ENCODE results near the gene TEX35. TPM values are rescaled to one million over a fixed set of nuclear protein-coding genes. Genes with fewer than 3 reads are reported as not detected.
"Not testable (repeated sequence)": the region's sequence is repeated elsewhere in the genome, so short reads cannot be mapped to it uniquely, and the experiment has no call there.

TEX35 gene
- polyA plus RNA-seq, 12 donors = 0.08 to 0.50 (median 0.23) TPM; not detected in 7

DNA sequence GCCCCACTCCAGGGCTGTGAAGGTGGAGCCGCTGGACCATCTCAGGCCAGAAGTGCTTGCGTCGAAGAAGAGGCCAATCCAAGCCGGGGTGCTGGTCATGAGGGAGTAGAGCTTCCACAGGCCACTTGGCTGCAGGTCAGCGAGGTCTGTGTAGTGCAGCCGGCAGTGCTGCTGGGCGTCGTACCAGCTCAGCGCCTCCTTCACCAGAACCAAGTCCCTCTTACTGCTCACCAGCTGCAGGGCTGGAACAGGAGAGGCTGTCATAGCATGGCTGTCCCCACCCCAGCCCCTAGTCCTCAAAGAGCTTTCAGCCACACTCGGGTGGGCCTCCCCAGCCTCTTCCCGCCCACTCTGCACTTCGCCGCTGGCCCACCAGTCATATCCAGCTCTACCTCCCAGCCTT is 18.3 kb upstream of the TEX35 start:
- DNase-seq = no peak

DNA sequence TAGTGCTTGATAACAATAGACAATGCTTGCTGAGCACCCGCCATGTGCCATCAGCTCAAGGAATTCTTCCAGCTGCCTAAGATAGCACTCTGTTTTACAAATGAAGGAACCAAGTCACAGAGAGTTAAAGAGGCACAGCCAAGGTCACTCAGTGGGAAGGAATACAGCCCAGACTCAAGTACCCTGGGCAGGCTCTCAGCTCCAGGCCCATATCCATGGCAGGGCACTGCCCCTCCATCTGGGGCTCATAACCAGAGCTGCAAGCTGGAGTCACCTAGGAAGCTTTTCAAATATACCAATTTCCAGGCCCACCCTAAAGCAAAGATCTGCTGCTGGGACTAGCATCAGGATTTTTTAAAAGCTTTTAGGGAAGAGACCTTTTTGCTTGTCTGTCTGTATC is 17.8 kb upstream of the TEX35 start:
- no peak for DNase-seq

DNA sequence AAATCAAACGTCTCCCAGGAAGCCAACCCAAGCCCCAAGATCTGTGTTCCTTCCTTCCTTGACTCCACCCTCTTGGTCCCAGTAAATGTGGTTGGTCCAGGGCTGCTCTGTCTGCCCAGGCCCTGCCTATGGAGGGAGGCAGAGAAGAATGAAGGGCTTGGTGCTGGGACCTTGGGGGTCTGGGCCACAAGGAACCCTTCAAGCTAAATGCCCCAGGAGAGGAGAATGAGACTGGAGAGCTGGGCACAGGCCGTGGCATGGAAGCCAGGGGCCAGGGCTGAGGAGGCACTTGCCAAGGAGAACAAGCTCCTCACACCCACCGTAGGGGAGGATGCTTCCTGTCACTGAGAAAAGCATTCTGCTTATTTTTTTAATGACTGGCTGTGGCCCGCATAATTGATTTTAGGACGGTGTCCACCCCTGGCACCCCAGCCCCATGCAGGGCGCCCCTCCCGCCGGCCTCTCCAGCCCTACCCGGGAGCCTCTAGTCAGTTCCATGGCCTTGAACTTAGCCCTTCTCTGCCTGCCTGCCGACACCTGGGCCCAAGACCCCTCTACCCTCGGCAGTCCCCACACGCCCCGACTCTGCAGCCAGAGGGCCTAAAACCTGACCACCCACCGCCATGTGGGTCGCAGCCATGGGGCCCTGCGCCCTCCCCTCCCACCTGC is 17.0 kb upstream of the TEX35 start:
- no peak for DNase-seq

DNA sequence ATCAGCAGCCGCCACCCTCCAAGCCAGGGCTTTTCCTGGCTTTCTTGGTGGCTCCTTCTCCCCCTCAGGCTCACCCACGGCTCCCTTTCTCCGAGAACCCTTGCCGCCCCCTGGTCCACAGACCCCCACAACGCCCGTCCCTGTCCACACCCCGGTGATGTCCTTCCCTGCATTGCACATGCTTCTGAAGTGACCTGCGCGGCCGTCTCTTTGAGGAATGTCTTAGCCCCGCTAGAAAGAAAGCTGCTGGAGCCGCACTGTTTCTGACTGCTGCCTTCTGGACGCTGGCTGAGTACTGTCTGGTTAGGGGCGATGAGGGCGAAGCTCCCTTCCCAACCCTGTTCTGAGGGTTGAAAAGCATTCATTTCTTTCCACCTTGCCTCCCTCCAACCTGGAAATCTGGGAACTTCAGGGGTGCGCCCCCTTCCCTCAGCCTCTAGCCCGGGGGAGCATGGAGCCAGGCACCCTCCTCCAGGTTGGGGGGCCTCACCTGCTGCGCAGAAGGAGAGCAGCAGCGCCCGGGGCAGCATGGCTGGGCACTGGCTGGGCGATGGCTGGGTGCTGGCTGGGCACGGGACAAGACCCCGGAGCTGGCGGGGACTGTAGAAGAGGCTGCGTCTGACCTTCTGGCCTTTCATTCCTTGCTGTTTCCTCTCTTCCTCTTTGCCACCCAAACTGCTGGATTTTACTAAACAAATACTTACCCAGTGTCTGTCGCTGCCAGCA is 16.3 kb upstream of the TEX35 start, which contains the start of gene CLEC20A:
Gene CLEC20A, minus strand, starts transcription at position 555 of the 726 bp plus-strand sequence. Its CDS starts 25 bp downstream, at position 530.
- DNase-seq = no peak

DNA sequence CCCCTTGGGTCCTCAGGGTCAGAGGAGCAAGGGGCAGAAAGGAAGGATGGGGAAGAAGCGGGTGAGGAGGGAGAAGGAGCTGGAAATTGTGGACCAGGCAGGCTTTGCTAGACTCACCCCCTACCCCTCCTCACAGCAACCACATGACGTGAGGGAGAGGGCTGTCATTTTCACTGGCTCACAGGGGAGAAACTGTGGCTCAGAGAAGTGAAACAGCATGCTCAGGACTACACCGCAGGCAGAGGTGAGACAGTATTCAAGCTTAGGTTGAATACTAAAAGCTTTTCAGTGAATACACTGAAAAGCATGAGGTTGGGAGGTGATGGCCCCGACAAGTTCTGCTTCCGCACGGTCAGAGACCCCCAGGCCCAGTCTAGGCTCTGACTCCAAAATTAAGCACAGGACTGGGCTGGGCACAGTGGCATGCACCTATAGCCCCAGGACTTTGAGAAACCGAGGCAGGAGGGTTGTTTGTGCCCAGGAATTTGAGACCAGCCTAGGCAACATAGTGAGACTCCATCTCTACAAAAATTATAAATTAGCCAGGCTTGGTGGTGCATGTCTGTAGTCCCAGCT is 14.9 kb upstream of the TEX35 start:
- no peak for DNase-seq

DNA sequence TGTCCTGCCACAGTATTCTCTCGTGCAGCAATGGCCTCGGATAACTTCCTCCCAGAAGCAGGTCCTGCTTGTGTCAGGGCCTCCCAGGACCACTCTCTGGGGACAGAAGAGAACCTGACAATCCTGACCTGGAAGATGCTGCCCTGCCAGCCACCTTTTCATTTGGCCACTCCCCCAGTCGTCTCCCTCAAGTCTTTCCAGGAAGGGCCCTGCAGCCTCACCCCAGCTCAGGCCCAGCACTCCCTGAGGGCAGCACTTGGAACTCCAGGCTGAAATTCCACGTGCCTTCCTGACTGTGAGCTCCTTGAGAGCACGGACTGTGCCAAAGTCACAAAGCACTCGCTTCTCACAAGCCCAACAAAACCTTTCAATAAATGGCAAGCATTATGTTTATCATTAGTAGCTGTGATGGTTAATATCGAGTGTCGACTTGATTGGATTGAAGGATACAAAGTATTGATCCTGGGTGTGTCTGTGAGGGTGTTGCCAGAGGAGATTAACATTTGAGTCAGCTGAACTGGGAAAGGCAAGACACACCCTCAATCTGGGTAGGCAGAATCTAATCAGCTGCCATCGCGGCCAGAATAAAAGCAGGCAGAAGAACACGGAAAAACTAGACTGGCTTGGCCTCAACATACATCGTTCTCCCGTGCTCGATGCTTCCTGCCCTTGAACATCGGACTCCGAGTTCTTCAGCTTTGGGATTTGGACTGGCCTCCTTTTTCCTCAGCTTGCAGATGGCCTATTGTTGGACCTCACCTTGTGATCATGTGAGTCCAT is 13.8 kb upstream of the TEX35 start:
- no peak for DNase-seq

DNA sequence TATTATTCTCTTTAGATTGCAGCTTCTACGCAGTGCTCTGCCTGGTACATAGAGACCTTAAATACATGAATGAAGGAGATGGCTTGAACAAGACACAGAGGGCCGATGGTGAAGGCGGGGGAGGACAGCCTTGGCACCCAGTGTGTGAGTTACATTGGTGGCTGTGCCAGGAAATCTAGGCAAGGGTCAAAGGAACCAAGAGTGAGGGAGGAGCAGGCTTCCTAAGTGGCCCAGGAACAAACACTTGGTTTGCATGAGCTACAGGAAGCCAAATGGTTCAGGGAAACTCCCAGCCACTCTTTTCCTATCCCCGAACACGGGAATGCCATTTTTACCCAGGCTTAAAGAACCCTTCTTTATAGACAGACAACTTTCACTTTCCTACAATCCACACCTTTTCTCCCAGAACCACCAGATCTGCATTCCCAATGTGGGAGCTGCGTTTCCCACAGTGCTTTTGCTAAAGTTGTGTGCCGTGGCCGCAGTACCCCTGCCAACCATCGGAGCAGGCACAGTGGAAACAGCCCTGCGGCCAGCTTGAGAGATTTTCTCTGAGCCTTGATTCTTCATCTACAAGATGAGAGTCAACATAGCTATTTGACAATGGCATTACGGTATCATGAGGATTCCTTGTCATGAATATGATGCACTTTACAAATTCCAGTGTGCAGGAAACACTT is 12.7 kb upstream of the TEX35 start:
- DNase-seq = no peak

DNA sequence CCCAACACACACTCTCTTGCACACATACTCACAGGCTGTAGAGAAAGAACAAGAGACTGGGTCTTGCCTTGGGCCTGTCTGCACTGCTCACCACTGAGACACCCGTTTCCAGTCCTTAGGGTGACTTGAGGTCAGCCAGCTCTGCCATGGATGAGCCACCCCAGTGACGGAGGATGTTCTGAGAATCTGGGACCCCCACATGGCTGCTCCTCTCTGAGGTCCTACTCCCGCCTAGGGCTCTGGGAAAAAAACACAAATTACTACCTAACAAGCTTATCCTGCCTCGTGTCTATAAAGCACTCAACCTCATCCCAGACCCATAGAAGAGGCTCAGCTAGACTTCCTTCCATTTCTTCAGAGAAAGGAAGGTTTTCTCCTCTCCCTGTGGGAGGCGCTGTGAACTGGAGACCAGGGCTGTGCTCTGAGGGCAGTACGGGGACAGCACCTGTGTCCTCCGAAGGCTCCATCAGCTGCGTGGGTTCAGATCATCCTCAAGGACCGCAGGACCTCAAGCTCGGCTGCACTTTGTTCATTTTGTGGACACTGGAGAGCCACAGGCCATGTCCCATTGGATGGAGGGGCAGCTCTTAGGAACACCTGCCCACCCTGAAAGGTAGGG is 11.9 kb upstream of the TEX35 start:
- no peak for DNase-seq

DNA sequence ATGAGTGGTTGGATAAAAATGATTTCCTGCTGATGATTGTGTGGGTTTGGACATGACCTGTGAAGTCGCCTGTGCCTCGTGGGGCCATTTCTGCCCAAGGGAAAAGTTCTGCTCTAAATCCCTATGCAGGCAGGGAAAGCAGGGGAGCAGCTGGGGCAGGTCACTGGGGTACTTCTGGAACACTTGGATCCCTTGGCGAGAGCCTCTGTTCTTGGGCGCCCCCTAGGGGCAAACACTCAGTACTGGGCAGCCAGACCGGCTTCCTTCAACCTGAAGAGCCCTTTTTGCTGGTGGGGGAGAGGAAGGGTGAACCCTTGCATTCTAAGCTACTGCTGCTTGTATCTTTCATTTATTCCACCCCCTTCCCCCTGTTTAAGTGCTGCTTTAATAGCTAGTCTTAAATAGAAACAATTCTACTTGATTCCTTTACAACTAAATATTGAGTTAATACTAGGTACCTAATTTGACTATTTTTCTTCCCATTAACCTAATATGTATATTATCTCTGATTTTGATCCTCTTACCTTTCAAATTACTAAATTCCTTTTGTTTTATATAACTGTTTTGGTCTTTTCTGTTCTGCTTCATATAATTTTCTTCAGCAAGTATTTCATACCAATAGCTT is 11.1 kb upstream of the TEX35 start:
- DNase-seq = peak; percentile 44

DNA sequence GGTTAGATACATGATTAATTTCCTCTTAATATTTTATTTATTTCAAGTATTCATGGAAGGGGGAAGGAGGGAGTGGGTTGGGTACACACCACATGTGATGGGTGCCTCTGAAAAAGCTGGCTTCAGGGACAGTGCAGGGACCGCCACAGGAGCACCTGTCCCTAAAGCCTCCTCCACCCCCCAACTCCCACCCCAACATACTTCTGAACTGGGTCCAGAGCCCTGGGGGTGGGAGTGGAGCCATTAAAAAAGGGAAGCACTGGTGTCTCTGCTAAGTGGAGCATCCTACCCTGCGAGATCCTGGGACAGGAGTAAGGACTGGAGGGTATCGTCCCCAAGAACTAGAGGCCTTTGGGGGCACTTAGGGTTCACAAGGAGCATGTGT is 10.6 kb upstream of the TEX35 start:
- no peak for DNase-seq

DNA sequence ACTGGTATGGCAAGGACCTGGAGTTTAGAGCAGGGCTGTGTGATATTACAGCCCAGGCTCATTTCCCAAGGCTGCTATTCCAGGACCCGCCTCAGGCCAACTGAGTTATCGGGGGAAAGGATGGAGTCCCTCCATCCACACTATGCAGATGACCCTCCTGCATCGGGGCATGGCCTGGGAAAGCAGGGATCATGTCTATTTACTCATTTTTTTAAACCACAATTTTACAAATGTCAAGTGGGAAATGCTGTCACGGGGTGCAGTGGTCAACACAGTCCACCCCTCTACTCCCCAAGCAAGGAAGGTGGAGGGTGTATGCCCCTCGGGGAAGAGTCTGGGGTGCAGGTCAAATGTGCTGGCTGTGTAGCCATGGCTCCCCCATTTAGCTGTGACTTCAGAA is 10.1 kb upstream of the TEX35 start:
- no peak for DNase-seq

DNA sequence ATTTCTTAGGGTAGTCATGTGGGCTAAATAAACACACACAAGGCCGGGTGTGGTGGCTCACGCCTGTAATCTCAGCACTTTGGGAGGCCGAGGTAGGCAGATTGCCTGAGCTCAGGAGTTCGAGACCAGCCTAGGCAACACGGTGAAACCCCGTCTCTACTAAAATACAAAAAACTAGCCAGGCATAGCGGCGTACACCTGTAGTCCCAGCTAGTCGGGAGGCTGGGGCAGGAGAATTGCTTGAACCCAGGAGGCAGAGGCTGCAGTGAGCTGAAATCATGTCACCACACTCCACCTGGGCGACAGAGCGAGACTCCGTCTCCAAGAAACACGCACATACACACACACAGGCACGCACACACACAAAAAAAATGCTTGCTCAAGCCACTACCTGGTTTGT is 9.6 kb upstream of the TEX35 start:
- DNase-seq = not testable (repeated sequence)

DNA sequence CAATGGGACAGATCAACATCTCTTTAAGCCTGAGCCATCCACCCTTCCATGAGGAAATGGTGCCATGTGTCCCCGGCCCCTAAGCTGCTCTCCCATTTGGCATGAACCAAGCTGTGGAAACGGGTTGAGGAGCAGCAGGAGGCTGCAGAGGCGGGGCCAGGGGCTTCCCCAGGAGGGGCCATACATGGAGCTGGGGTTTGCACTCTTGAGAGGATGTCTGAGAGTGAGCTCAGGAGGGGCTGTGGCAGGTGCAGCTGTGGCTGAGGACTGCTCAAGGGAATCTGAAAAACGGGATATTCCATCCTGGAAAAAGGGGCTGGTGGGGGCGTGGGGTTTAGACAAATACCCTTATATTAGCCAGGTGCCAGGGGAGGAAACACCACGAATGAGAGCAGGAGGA is 9.1 kb upstream of the TEX35 start:
- no peak for DNase-seq

DNA sequence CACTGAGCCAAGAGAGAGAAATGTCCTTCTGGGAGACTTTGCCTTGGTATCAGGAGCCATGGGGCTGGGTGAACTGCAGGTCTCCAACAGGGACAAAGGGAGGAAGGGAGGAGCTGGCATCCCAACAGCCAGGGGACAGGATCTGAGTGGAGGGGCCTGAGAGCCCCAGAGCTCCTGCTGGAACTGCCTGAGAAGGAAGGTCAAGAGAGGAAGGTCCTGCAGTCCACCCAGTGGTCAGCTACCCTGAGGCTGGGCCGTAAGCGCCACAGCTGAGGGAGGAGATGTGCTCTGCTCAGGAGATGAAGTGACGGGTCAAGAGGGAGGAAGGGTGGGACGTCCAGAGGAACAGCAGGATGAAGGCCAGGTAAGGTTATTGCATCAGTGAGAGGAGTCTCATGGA is 8.6 kb upstream of the TEX35 start:
- no peak for DNase-seq

DNA sequence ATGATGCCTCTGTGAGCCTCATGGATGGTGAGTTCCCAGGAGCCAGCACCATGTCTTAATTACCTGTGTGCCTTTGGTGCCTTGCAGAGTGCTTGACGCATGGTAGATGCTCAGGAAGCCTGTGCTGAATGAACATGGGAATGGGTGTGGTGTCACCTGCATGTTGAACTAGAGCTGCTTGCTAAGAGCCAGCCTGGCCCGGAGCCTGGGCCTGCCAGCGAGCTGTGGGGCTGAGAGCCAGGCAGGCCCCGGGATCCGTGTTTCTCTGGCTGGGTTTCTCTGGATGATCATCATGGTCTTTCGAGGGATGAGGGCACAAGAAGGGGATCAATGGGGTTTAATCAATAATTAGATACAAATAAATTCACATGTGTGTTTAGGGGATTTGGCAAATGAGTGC is 6.7 kb upstream of the TEX35 start:
- no peak for DNase-seq

DNA sequence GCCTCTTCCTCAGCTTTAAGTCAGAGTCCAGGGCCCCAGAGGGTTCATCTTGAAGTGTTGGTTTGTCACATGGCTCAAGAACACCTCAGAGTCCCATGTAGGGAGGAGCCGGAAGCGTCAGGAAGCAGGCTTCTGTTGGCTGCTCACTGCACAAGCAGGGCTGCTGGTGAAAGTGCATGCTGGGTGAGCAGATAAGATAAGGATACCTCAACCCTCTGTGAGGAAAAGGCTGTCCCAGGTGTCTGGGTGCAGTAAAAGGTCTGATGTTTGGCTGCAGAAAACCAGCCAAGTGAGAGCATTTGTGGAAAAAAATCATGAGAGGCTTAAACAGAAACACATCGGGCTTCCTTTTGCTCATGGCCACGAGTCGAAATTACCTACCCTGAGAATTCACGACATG is 6.2 kb upstream of the TEX35 start:
- no peak for DNase-seq

DNA sequence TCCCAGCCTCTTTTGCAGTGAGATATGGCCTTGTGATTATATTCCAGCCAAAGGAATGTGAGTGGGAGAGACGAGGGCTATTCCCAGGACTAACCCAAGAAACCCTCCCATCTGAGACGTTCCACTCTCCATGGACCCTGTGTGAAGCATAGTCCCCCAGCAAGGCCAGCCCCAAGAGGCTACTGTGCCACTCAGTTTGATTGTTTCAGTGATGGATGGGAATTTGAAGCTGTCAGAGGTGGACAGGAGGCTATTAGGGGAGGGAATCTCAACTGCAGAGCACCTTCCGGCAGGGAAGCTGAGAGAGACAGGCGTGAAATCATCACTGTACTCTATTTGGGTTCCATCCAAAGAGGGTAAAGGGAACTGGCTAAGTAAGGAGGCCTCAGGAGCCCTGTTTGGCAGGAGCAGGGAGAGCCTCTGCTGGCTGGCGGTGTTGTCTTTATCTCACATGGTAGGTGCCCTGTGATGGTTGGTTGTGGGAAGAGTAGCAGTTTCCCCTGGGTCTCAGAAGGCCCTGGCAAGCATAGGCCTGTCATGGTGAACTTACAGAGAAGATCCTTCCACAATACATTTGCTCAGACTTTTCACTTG is 3.4 kb upstream of the TEX35 start:
- DNase-seq = no peak

DNA sequence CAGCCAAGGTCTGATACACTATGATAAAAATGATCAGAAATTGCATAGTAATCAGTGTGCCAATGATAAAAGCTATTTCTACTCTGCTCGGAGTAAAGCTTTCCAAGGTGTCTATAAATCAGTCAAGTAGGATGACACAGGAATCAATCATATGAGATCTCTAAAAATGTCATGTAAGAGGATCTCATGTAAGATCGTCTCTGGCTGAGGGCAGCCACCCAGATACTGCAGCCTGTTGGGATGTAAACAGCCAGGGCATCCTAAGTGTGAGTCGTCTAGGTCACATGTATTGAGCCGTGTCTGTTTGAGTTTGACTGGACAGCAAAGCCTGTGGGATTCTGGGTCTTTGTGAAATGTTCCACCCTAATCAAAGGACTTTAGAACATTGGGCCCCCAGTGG is 2.8 kb upstream of the TEX35 start:
- no peak for DNase-seq

DNA sequence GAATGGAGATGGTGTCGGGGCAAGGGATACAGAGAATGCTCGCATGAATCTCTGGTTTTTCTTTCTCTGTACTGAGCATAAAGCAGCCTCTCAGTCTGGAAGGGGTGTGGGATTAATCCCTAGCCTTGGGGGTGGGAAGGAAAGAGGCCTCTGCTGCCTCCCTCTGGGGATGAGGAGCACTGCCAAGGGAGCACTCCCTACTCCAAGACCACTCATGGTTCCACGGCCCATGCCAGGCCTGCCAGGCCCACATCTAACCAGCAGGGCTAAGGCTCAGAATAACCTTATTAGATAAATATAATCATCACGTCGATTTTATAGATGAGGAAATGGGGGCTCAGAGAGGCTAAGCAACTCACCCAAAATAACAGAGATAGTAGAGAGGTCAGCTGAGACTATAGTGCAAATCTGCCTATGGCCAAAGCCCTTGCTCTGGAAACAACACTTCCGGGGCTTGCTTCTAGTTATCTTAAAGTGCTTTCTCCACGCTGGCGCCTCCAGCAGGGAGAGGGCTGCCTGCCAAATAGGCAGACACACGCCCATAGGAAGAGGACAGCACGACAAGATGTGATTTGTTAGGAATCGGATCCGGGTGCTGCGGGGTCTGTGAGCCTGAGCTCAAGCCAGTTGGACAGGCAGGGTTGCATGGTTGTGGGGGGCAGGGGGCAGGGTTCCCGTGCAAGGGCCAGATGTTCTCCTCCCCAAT is 522 bp downstream of the TEX35 start:
- DNase-seq = peak; percentile 22

DNA sequence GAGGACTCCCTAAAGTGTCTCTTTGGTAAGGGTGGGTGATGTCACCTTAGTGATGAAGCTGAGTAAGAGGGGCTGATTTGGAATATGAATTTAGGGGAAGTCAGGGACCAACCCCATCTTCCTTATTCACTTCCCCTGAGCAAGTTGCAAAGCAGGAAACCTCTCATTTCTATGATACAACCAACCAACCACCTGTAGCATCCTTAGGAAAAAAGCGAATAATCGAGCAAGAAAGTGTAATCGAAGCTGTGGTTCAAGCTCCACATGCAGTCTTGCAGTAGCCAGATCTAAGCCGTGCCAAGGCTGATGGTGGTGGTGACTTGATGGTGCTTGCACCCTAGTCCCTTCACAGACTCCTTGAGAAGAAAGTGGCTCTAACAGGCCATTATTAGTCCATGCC is 3.2 kb downstream of the TEX35 start:
- DNase-seq = no peak

All from muscle of arm (tissue), 12 donors.